Chondrocyte (in vitro differentiated cells): ENCODE measurements around the gene DHODH. TPM values are rescaled to one million over a fixed set of nuclear protein-coding genes. Genes with fewer than 3 reads are reported as not detected.
A peak's percentile ranks its signal among the peaks of the same experiment; 100 is the strongest.
"Not testable (repeated sequence)": the region's sequence is repeated elsewhere in the genome, so short reads cannot be mapped to it uniquely, and the experiment has no call there.

ENCODE experiments used
- DNase-seq: peaks from one replicate; pipeline ENCODE4 v3.0.0; 2021; ENCODE audit warnings: mixed read lengths, low spot score
- H3K27ac Mint-ChIP-seq: one replicate; pipeline ENCODE4 v1.8.0; 2021; ENCODE audit warnings: mild to moderate bottlenecking, moderate library complexity, mixed read lengths; ENCODE audit not compliant: unreplicated experiment
- H3K27me3 Mint-ChIP-seq: 2 replicates; pipeline ENCODE4 v1.8.0; 2021; ENCODE audit warnings: low read depth, mixed read lengths
- H3K36me3 Mint-ChIP-seq: 2 replicates; pipeline ENCODE4 v1.8.0; 2021; ENCODE audit warnings: low read depth, mixed read lengths
- H3K4me1 Mint-ChIP-seq: 2 replicates; pipeline ENCODE4 v1.8.0; 2021; ENCODE audit warnings: low read depth, mild to moderate bottlenecking, mixed read lengths
- H3K4me3 Mint-ChIP-seq: one replicate; pipeline ENCODE4 v1.8.0; 2021; ENCODE audit warnings: mild to moderate bottlenecking, moderate library complexity, mixed read lengths; ENCODE audit not compliant: unreplicated experiment
- H3K9me3 Mint-ChIP-seq: 2 replicates; pipeline ENCODE4 v1.8.0; 2021; ENCODE audit warnings: low read depth, mixed read lengths
- CTCF ChIP-seq: fragments of 200-600 bp; sonication (generic); IDR thresholded peaks from 2 replicates; pipeline ENCODE4 v1.5.0; 2021; ENCODE audit warnings: antibody characterized with exemption, mild to moderate bottlenecking, moderate library complexity
- total RNA-seq: library from RNA; stranded (reverse); gene quantifications from 3 replicates; pipeline ENCODE4 v1.2.1, GENCODE V29; 2021

The DHODH gene
- total RNA-seq, 1 donor from 2014 or later: 5.7 TPM

- Mint-ChIP-seq H3K27me3 (peaks cover 1% of the 10 kb centered on the region), H3K27ac (no peak overlapping the region), H3K4me1 (no peaks in the 10 kb centered on the region), H3K36me3 (peaks cover 4% of the 10 kb centered on the region), H3K9me3 (no peaks in the 10 kb centered on the region), H3K4me3 (no peak overlapping the region)
- no peak for DNase-seq
- no peak for TF ChIP-seq CTCF
Measured at GRCh38 chr16:72064361-72064894, 55.9 kb downstream of the DHODH start.

DNA sequence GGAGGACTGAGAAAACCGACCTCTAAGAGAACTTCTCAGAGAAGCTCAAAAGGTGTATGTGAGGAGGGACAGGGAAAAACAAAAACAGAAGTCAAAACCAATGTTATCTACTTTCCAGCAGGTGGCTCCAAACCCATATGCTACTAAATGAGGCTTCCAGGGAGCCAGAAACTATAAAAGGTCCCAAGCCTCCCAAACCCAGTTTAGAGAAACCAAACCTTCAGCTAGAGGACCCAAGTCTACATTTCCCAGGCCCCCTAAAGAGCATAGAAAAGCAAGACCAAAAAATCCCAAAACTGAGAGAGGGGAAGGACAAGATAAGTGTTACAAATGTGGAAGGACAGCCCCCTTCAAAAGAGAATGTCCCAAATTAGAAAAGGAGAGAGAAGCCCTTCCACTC, 58.2 kb downstream of the DHODH start:
- H3K4me1 Mint-ChIP-seq: no peaks in the 10 kb centered on the region
- no peak overlapping the region for H3K27ac Mint-ChIP-seq
- H3K27me3 Mint-ChIP-seq: peaks cover 1% of the 10 kb centered on the region
- peaks cover 4% of the 10 kb centered on the region for H3K36me3 Mint-ChIP-seq
- peak; percentile 80 for TF ChIP-seq CTCF
- no peaks in the 10 kb centered on the region for H3K9me3 Mint-ChIP-seq
- no peak overlapping the region for H3K4me3 Mint-ChIP-seq
- DNase-seq: no peak

GRCh38 chr16:72068930-72069329, 60.4 kb downstream of the DHODH start:
- no peaks in the 10 kb centered on the region for H3K9me3 Mint-ChIP-seq
- no peak for DNase-seq
- no peak overlapping the region for H3K4me3 Mint-ChIP-seq
- no peak overlapping the region for H3K27ac Mint-ChIP-seq
- H3K27me3 Mint-ChIP-seq: peaks cover 1% of the 10 kb centered on the region
- peaks cover 4% of the 10 kb centered on the region for H3K36me3 Mint-ChIP-seq
- TF ChIP-seq CTCF: no peak
- H3K4me1 Mint-ChIP-seq: peaks cover 3% of the 10 kb centered on the region

DNA sequence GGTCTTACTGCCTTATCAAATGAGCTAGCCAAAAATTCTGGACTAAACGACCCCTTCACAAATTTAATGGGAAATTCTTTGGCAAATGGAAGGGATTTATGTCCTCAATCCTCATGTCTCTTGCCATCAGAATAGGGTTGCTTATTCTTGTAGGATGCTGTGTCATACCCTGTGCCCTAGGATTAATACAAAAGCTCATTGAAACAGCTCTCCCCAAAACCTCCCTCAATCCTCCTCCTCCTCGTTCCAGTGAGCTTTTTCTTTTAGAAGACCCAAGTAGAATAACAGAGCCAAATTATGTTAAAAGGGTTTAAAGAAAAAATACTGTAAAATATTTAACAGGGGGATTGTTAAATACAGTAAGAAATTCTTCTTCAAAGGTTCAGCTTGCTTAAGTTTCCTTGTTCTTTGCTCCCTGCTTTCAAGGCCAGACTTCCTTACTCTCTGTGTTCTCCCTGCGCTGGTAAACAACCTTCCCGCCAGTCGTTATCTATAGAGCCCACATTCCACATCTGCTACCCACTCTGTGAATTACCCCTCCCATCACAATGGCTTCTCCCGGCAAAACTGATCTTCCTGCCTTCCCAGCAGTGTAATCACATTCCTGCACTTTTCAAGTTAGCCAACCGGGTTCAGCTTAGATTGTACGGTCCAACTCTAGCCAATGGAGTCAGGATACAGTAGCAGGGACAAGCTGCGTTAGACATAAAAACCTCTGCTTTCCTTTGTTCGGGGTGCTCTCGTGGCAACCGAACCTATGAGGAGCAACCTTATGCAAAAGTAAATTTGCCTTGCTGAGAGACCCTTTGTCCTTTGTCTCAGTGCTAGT, 64.2 kb downstream of the DHODH start:
- Mint-ChIP-seq H3K36me3 (no peaks in the 10 kb centered on the region), H3K4me3 (no peak overlapping the region), H3K9me3 (no peaks in the 10 kb centered on the region), H3K4me1 (peaks cover 4% of the 10 kb centered on the region), H3K27ac (no peak overlapping the region), H3K27me3 (no peaks in the 10 kb centered on the region)
- TF ChIP-seq CTCF: no peak
- DNase-seq: no peak

- TF ChIP-seq CTCF: no peak
- Mint-ChIP-seq H3K4me3 (no peak overlapping the region), H3K27me3 (no peaks in the 10 kb centered on the region), H3K27ac (no peak overlapping the region), H3K4me1 (peaks cover 4% of the 10 kb centered on the region), H3K36me3 (peaks cover 1% of the 10 kb centered on the region), H3K9me3 (no peaks in the 10 kb centered on the region)
- no peak for DNase-seq
Measured at GRCh38 chr16:72073560-72074230, 65.2 kb downstream of the DHODH start.

DNA sequence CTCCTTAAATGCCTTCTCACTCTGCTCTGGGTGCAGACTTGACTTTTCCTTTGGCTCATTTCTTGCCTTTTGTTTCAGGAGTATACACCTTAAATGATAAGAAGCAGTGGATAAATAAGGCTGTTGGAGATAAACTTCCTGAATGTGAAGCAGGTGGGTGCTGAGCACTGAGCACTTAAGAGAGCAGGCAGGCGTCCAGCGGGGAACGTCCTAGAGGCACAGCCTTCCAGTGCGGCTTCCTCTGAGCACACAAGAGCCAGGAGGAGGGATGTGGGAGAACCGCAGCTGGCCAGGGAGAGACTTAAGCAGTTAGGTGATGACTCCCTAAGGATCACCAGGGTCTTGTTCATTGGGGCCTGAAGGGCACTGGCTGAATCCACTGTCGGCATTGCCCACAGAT, 66.5 kb downstream of the DHODH start:
- H3K9me3 Mint-ChIP-seq, H3K4me3 Mint-ChIP-seq, DNase-seq, H3K36me3 Mint-ChIP-seq, H3K27ac Mint-ChIP-seq, H3K27me3 Mint-ChIP-seq, H3K4me1 Mint-ChIP-seq: not testable (repeated sequence)
